ENCODE results near the gene MEX3D.
"Not testable (repeated sequence)": the region's sequence is repeated elsewhere in the genome, so short reads cannot be mapped to it uniquely, and the experiment has no call there.

MEX3D gene

GRCh38 chr19:1571358-1571757, 3.2 kb upstream of the MEX3D start:
- no peak for DNase-seq (ENCODE audit: low read depth)

GRCh38 chr19:1570836-1571235, 2.7 kb upstream of the MEX3D start:
- no peak for DNase-seq (ENCODE audit: low read depth)

- DNase-seq (ENCODE audit: low read depth) = no peak
Measured at GRCh38 chr19:1569997-1570396, 1.9 kb upstream of the MEX3D start.

GRCh38 chr19:1567848-1568227, 287 bp downstream of the MEX3D start:
- DNase-seq (ENCODE audit: low read depth) = no peak

DNA sequence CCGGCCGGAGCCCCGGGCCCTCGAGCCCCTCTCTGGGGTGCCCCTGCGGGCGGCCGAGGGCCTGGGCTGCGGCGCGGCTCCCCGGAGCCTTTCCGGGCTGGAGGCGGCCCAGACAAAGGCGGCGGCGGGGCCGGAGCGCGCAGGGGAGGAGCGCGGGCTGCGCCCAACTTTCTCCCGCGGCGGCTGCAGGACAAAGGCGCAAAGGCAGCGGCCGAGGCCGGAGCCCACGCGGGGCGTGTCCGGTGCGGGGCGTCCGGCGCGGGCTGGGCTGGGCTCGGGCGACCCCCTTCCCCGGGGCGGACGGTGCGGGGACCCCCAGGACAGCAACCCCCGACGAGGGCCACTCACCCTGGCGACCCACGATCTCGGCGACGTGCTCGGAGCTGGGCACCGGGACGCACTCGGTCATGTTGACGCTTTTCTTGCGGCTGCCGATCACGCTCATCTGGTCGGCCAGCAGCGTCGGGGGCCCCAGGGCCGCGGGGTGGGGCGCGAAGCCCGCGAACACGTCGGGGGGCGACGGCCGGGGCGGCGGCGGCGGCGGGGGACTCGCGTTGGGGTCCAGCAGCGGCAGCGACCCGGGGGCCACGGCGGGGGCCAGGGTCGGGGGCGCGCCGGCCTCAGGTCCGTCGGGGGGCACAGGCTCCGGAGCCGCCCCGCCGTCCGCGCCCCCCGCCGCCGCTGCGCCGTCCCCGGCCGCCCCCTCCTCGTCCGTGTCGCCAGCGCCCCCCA, 843 bp downstream of the MEX3D start:
- DNase-seq (ENCODE audit: low read depth) = no peak

DNA sequence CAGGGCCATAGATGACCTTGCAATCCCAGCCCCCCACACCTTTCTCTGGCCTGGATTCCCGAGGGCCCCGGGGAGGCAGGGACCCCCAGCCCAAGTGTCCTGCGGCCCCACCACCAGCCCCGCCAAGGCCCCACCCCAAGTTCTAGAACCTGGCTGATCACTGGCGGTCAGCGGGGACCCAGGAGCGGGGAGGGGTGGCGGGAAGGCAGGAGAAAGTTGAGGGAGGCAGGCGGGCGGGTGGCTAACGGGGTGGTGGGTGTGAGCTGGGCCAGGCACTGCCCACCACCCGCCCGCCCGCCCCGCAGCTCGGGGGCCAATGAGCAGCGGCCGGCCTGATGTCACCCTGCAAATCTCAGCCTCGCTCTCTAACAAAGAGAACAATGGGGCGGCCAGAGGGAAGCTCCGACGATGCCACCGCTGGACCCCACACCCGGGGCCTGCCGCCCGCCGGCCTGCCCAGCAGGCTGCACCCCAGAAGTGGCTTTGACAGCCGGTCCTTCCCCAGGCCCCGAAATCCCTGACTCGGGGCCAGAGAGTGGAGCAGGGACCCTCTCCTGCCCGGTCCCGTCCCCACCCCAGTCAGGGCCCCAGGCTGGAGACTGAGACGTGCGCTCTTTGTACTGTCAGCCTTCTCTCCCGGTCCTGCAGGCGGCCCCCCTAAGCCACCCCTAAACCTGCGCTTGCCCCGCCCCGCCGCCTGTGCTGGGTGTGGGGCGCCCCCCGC, 1.6 kb downstream of the MEX3D start:
- DNase-seq (ENCODE audit: low read depth) = no peak

DNA sequence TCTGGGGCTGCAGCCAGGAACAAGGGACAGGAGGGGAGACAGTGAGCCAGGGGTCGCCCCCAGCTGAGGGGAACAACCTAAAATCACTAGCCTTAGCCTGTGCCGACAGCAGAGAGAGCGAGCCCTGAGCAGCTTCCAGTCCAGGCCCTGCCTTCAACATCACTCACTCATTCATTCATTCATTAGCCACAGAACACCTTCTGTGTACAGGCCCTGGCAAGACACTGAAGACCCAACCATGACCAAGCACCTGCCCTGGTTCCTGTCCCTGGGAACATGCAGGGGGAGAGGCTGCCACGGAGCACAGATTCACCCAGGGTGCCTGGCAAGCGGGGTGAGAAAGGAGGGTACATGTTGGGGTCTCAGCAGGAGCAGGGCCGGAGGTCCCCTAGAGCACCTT, 4.9 kb downstream of the MEX3D start:
- no peak for DNase-seq (ENCODE audit: low read depth)

- DNase-seq (ENCODE audit: low read depth) = no peak
Measured at GRCh38 chr19:1561236-1561842, 6.8 kb downstream of the MEX3D start.

DNA sequence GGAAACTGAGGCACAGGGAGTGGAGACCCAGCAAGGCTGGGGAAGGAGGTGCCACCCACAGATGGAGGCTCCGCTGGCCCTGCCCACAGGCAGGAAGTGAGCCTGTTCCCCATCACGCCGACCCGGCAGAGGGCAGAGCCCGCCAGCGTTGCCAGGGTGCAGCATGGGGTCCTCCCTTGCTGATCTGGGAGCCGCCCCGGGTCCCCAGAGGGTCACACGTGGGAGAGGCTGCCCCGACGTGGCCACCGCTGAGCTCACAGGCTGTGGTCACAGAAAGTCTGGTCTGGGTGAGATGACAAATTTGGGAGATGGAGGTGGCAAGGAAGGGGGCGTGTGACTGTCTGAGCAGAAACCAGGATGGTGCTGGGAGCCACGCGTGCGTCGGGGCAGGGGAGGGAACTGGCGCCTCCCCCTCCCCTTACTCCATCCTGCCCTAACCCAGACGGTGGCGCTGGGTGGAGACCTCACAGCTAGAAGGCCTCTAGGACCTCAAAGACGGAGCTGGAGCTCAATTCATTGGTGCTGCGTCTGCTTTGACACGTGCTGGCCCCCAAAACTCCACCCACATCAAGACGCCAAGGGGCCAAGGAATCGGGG, 7.7 kb downstream of the MEX3D start:
- DNase-seq (ENCODE audit: low read depth) = no peak

DNA sequence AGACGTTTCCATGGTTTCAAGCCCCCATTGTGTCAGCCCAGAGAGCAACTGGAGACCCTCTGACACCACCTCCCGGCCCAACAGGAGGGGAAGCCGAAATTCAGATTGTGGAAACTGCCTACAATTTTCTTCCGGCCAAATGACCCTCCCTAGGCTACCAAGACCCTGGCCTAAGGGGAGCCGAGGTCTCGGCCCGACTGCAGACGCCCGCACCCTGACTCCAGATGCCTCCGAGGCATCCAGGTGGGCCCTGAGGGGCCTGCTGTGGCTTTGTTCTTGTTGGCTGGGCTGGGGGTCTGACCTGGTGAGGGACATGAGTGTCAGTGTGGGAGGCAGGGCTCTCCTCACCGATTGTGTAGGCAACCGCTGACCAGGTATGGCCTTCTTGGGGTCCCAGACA, 9.6 kb downstream of the MEX3D start:
- DNase-seq (ENCODE audit: low read depth) = no peak

- no peak for DNase-seq (ENCODE audit: low read depth)
Measured at GRCh38 chr19:1556390-1557070, 11.6 kb downstream of the MEX3D start.

- no peak for DNase-seq (ENCODE audit: low read depth)
Measured at GRCh38 chr19:1555487-1556389, 12.4 kb downstream of the MEX3D start.

GRCh38 chr19:1554968-1555367, 13.2 kb downstream of the MEX3D start:
- no peak for DNase-seq (ENCODE audit: low read depth)

- DNase-seq (ENCODE audit: low read depth) = no peak
Measured at GRCh38 chr19:1553415-1553814, 14.7 kb downstream of the MEX3D start.

DNA sequence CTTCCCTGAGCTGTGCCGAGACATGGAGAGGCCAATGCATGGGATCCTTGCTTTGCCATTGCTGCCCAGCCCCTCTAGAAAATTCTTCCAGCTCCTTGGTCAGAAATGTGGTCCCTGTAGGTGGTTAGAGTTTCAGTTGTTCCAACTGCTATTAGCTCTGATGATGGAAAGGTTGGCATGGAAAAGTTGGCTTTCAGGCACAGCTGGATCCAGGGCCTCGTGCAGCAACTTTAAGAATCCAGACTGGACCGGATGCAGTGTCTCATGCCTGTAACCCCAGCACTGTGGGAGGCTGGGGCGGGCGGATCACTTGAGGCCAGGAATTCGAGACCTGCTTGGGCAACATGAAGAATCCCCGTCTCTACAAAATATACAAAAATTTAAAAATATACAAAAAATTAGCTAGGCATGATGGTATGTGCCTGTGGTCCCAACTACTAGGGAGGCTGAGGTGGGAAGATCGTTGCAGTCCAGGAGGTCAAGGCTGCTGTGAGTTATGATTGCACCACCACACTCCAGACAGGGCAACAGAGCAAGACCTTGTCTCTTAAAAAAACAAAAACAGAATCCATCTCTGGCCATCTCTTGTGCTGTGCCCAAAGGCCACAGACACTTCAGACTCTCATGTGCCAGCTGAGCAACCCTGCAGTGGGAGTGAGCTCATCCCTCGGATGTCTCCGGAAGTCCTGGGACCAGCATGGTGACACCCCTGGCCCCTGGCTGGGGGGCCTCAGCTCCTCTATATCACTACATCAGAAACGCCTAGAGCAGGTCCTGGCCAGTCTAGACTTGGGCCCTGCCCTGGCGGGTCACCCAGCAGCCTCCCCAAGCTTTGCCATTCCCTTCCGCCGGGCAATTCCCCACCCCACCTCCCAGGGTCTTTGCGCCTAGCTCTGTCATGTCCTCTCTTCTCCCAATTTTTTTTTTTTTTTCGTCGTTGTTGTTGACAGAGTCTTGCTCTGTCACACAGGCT, 16.8 kb downstream of the MEX3D start:
- DNase-seq (ENCODE audit: low read depth) = no peak

DNA sequence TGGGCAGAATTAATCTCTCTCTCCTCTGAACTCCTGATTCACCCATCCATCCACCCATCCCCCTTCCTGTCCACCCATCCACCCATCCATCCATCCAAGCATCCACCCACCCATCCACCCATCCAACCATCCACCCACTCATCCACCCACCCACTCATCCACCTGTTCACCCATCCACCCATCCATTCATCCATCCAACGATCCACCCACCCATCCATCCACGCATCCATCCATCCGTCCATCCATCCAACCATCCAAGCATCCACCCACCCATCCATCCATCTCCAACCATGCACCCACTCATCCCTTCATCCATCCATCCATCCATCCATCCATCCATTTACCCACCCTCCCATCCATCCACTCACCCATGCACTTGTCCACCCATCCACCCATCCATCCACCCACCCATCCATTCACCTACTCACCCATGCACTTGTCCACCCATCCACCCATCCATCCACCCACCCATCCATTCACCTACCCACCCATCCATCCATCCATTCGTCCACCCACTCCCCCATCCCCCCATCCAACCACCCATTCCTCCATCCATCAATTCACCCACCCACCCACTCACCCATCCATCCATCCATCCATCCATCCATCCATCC, 18.7 kb downstream of the MEX3D start:
- no peak for DNase-seq (ENCODE audit: low read depth)

- no peak for DNase-seq (ENCODE audit: low read depth)
Measured at GRCh38 chr19:1540365-1540925, 27.7 kb downstream of the MEX3D start.

DNA sequence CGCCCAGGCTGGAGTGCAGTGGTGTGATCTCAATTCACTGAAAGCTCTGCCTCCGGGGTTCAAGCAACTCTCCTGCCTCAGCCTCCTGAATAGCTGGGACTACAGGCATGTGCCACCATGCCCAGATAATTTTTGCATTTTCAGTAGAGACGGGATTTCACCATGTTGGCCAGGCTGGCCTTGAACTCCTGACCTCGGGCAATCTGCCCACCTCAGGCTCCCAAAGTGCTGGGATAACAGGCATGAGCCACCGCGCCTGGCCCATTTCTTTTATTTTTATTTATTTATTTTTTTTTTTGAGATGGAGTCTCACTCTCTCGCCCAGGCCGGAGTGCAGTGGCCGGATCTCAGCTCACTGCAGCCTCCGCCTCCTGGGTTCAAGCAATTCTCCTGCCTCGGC, 28.4 kb downstream of the MEX3D start:
- DNase-seq (ENCODE audit: low read depth) = not testable (repeated sequence)

GRCh38 chr19:1538978-1539377, 29.1 kb downstream of the MEX3D start:
- no peak for DNase-seq (ENCODE audit: low read depth)

Measured in activated gamma-delta T cell treated with anti-CD3 and anti-CD28 coated beads, Interleukin-2, amount 50 U/mL, for 16 hours (primary cell).